GM21723 (cell line): ENCODE data around the gene WAC.

Experiments used
- ATAC-seq: cut with Tn5 transposase; IDR thresholded peaks from one replicate; pipeline ENCODE4 v1.9.1; 2021; ENCODE audit warnings: mild to moderate bottlenecking, moderate library complexity; ENCODE audit not compliant: unreplicated experiment

Gene WAC

GRCh38 chr10:28530751-28531150 is 2.2 kb upstream of the WAC start:
- no peak for ATAC-seq

- ATAC-seq = peak; percentile 1
These were observed 257 bp downstream of the WAC start for GRCh38 chr10:28533186-28533564.

DNA sequence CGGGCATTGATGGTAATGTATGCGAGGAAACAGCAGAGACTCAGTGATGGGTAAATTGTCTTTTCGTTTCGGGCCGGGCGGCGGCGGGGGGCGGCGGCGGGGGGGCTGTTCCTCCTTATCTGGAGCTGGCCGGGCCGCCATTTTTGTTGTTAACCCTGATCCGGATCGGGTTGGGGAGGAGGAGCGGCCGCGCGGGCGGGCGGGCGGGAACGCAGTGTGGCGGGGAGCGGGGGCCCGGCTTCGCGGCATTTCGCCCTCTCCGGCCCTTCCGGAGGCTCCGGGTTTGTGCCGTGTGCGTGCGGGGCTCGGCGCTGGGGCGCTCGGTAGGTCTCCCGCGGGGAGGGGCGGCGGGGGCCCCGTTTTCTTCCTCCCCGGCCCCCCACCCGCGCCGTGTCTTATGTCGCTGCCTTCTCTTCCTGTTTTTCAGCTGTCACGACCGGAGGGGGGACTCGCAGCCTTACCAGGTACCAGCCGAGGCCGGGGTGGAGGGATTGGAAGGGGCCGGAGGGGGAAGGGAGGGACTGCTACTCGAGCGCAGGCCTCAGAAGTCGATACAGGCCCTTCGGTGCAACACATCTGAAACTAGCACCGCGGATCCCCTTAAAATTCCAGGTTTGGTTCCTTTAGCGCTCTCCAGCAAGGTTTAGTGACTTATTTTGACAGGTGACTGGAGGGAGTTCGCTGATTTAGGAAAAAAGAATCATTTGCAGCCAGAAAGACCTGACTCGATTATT is 820 bp downstream of the WAC start:
- ATAC-seq = peak; percentile 22

- ATAC-seq = no peak
These were observed 2.9 kb downstream of the WAC start for GRCh38 chr10:28535846-28536245.

- ATAC-seq = no peak
These were observed 5.7 kb downstream of the WAC start for GRCh38 chr10:28538595-28538994.

DNA sequence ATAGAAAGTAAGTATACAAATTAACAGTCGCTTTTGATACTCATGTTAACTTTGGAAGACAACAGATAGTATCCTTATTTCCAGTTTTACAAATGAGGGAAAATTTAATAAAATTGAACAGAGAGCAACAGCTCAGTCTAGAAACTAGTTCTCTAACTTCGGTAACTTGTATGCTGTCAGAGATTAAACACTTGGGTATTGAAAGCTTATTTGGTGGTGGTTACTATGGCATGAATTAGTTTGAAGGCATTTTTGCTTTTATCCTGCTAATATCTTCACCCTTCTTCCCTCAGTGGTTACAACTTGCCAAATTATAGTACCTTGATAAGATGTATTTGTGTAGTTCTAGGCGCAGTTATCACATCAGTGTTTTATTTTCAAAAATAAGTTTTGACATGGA is 7.2 kb downstream of the WAC start:
- no peak for ATAC-seq

GRCh38 chr10:28541717-28542365 is 8.9 kb downstream of the WAC start:
- ATAC-seq = no peak

- no peak for ATAC-seq
These were observed 9.8 kb downstream of the WAC start for GRCh38 chr10:28542728-28543127.

DNA sequence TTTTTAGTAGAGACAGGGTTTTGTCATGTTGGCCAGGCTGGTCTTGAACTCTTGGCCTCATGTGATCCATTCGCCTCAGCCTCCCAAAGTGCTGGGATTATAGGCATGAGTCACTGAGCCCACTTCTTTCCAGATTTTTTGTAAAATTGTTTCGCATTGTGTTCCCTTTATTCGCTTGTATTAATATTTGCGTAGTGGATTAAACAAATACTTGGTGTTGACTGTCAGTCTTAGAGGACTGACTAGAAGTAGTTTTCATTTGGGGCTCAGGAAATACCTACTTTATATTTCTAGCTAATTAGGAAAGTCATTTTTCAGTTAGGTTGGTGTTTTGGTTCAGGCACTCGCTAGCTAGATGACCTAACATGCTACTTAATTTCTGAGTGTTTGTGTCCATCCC is 11.1 kb downstream of the WAC start:
- ATAC-seq = no peak

DNA sequence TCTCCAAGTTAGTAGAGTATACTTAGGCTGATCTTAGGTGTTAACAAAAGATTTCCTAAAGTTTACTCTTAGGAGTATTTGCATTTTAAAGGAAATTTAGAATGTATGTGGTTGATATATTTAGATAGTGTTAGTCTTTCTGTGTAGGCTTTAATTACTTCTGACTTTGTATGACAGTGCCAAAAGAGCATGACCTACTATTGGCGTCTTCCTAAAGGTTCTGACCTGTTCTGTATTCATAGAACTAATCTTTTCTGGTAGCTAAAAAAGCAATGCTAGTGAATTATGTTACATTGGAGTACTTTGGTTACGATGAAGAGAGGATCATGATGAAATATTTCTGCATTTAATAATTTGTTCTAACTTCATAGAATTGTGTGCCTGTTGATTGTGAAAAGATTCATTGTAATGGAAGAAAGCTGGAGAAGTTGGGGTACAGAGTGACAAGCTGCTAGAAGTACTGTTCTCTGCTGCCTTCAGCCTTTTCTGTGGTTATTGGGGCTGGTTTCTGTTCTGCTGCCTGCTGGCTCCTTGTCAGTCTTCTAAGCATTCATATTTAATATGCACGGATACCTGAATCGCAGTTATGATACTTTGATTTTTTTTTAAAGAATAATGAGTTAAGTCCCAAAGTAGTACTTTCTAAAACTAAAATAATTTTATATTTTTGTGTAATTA is 13.2 kb downstream of the WAC start:
- ATAC-seq = peak; percentile 76

DNA sequence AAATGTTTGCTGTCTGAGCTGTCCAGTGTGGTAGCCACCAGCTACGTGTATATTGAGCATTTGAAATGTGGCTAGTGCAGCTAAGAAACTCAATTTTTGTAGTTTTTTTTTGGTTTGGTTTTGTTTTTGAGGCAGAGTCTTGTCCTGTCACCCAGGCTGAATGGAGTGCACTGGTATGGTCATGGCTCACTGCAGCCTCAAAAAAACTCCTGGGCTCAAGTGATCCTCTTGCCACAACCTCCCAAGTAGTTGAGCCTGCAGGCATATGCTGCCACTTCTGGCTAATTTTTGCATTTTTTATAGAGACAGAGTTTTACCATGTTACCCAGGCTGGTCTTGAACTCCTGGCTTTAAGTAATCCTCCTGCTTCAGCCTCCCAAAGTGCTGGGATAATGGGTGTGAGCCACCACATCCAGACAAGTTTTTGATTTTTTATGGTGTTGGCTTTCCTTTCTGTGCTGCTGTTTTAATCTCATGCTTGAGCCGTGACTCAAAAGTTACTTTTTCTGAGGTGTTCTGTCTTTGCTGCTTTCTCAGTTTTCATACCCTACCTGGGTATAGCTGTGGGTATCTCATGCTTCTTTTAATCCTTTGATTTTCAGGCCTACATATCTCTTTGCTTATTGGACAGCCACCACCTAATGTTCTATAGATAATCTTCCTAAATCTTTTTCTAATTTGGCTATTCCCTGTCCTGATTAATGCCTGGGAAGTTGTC is 16.0 kb downstream of the WAC start:
- no peak for ATAC-seq

GRCh38 chr10:28551086-28551485 is 18.2 kb downstream of the WAC start:
- ATAC-seq = no peak

DNA sequence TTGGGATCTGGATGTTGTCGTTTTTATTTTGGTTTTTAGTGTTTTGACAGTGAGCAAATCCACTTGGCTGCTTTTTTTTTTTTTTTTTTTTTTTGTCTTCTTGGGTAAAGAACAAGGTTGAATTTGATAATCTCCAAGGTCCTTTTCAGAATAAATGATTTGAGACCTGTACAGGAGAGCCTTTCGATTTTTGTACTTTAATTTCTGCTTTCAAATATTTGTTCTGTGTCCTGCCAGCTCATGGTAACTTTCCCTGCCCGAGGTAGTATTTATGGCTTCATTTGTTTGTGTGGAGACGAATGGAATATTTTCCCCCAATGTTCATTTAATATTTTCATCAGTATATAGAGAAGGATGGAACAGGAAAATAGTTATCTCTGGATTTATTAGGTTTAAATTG is 19.9 kb downstream of the WAC start:
- no peak for ATAC-seq

DNA sequence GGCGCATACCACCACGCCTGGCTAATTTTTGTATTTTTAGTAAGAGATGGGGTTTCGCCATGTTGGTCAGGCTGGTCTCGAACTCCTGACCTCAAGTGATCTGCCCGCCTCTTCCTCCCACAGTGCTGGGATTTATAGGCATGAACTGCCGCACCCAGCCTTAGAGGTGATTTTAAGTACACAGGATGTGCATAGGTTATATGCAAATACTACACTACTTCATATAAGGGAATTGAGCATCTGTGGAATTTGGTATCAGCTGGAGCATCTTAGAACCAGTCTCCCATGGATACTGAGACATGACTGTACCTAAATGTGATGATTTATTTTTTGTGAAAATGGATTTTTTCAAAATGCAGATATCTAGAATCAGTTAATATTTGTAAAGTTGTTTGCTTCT is 21.1 kb downstream of the WAC start:
- no peak for ATAC-seq

GRCh38 chr10:28554952-28555351 is 22.0 kb downstream of the WAC start:
- no peak for ATAC-seq

DNA sequence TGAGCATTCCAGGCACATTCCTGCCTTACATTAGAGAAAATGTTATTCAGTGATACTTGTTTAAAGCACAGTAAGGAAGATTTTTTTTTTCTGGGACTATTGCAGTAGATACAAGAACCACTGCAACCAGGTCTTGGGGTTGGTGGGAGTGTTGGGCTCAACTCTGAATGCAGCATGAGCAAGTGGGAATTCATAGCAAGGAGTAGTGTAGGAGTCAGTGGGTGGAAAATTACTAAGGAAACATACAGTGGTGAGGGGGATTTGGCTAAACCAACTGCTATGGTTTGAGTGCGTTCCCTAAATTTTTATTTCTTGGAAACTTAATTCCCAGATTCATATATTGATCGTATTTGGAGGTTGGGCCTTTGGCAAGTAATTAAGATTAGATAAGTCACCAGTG is 22.4 kb downstream of the WAC start:
- ATAC-seq = no peak

- ATAC-seq = no peak
These were observed 23.2 kb downstream of the WAC start for GRCh38 chr10:28556142-28556541.

DNA sequence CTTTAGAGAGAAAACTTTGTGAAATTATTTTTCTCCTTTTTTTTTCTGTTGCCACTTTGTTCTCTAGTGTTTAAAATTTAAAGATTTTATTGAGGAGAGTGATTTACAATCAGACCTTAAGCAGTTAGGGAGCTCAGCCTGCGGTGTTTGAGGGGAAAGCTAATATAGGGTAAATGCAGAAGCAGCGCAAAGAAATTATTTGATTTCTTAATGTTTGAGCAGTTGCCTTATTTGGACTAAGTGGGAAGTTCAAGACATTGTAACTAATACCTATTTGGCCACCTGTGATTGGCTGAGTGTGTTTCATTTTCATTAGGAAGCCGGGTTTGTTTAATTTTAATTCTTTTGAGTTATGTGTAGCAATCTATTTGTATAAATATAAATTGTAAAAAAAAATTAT is 25.3 kb downstream of the WAC start:
- no peak for ATAC-seq

DNA sequence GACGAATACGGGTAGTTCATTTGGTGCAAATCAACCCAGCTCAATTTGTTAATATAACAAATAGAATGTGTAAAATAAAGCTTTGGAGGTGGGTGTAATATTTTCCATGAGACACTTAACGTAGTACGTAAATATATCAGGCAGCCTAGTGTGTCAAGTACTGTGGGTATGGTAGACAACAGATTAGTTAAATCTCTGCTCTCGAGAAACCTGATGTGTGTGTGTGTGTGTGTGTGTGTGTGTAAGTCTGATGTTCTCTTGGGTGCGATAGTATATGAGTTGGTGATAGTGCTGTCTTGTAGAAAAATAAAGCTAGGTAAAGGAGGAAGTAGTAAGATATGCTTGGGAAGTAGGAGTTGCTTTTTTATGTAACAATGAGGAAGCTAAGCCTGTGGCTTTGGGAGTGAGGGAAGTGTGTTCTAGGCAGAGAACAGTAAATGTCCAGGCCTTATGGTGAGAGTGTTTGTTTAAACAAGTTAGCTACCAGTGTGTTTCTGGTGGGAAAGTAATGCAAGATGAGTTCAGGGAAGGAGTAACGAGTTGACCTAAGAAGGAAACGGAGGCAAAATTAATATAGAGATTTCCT is 26.1 kb downstream of the WAC start:
- no peak for ATAC-seq

DNA sequence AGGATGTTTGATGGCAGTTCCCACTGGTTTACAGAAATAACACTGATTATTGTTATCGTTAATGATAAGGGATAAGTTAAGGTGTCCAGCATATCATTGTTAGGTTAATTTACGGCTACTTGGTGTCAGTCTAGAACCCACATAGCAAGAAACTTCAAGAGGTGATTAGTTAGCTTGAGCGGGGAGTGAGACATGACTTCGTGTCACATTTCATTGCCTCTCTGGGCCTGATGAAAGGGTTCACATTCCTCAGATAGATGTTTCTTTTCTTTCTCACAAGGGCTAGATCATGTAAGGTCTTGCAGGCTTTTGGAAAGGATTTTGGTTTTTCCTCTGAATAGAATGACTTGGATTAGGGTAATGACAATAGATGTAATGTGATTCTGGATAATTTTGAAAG is 26.7 kb downstream of the WAC start:
- ATAC-seq = no peak

- ATAC-seq = no peak
These were observed 27.7 kb downstream of the WAC start for GRCh38 chr10:28560617-28561016.
